ENCODE data around the gene SEPTIN2. TPM values are rescaled to one million over a fixed set of nuclear protein-coding genes. Genes with fewer than 3 reads are reported as not detected.
"Not testable (repeated sequence)": the region's sequence is repeated elsewhere in the genome, so short reads cannot be mapped to it uniquely, and the experiment has no call there.

The SEPTIN2 gene
- total RNA-seq, 1 experiment from 2014 or later, result 438 TPM

GRCh38 chr2:241285596-241285995 is 30.1 kb upstream of the SEPTIN2 start:
- in situ Hi-C loops (cut with HindIII; ENCODE audit: low sequenced_read_pairs), result no loop called here
- DNase-seq (ENCODE audit: low spot score), result no peak

- in situ Hi-C loops (cut with HindIII; ENCODE audit: low sequenced_read_pairs), result no loop called here
- DNase-seq (ENCODE audit: low spot score), result no peak
Measured at GRCh38 chr2:241286348-241287090, 29.2 kb upstream of the SEPTIN2 start.

GRCh38 chr2:241288324-241288888 is 27.3 kb upstream of the SEPTIN2 start:
- in situ Hi-C loops (cut with HindIII; ENCODE audit: low sequenced_read_pairs), result no loop called here

GRCh38 chr2:241289053-241289452 is 26.7 kb upstream of the SEPTIN2 start:
- peak; percentile 57 for DNase-seq (ENCODE audit: low spot score)
- in situ Hi-C loops (cut with HindIII; ENCODE audit: low sequenced_read_pairs), result no loop called here

More at GRCh38 chr2:241288324-241288888, 27.3 kb upstream of the SEPTIN2 start:
- no peak for DNase-seq (ENCODE audit: low spot score)

- in situ Hi-C loops (cut with HindIII; ENCODE audit: low sequenced_read_pairs), result no loop called here
Measured at GRCh38 chr2:241289597-241289996, 26.1 kb upstream of the SEPTIN2 start.

GRCh38 chr2:241291153-241291552 is 24.6 kb upstream of the SEPTIN2 start:
- DNase-seq (ENCODE audit: low spot score), result no peak
- in situ Hi-C loops (cut with HindIII; ENCODE audit: low sequenced_read_pairs), result no loop called here

More at GRCh38 chr2:241289597-241289996, 26.1 kb upstream of the SEPTIN2 start:
- peak; percentile 27 for DNase-seq (ENCODE audit: low spot score)

GRCh38 chr2:241291977-241292376 is 23.7 kb upstream of the SEPTIN2 start:
- DNase-seq (ENCODE audit: low spot score), result no peak

GRCh38 chr2:241293378-241293797 is 22.3 kb upstream of the SEPTIN2 start:
- DNase-seq (ENCODE audit: low spot score); in situ Hi-C loops (cut with HindIII; ENCODE audit: low sequenced_read_pairs): not testable (repeated sequence)

More at GRCh38 chr2:241291977-241292376, 23.7 kb upstream of the SEPTIN2 start:
- in situ Hi-C loops (cut with HindIII; ENCODE audit: low sequenced_read_pairs), result no loop called here

- in situ Hi-C loops (cut with HindIII; ENCODE audit: low sequenced_read_pairs), result no loop called here
- no peak for DNase-seq (ENCODE audit: low spot score)
Measured at GRCh38 chr2:241295326-241296095, 20.2 kb upstream of the SEPTIN2 start.

- DNase-seq (ENCODE audit: low spot score), result no peak
- in situ Hi-C loops (cut with HindIII; ENCODE audit: low sequenced_read_pairs), result no loop called here
Measured at GRCh38 chr2:241296767-241297166, 19.0 kb upstream of the SEPTIN2 start.

- in situ Hi-C loops (cut with HindIII; ENCODE audit: low sequenced_read_pairs), result no loop called here
- no peak for DNase-seq (ENCODE audit: low spot score)
Measured at GRCh38 chr2:241298673-241299072, 17.1 kb upstream of the SEPTIN2 start.

GRCh38 chr2:241300000-241300399 is 15.7 kb upstream of the SEPTIN2 start:
- no peak for DNase-seq (ENCODE audit: low spot score)
- in situ Hi-C loops (cut with HindIII; ENCODE audit: low sequenced_read_pairs), result no loop called here

GRCh38 chr2:241302083-241302482 is 13.6 kb upstream of the SEPTIN2 start:
- in situ Hi-C loops (cut with HindIII; ENCODE audit: low sequenced_read_pairs), result no loop called here
- no peak for DNase-seq (ENCODE audit: low spot score)

GRCh38 chr2:241302759-241303651 is 12.7 kb upstream of the SEPTIN2 start:
- no peak for DNase-seq (ENCODE audit: low spot score)
- in situ Hi-C loops (cut with HindIII; ENCODE audit: low sequenced_read_pairs), result no loop called here

GRCh38 chr2:241304039-241304670 is 11.6 kb upstream of the SEPTIN2 start:
- peak; percentile 43 for DNase-seq (ENCODE audit: low spot score)
- in situ Hi-C loops (cut with HindIII; ENCODE audit: low sequenced_read_pairs), result no loop called here

GRCh38 chr2:241307055-241307454 is 8.7 kb upstream of the SEPTIN2 start:
- in situ Hi-C loops (cut with HindIII; ENCODE audit: low sequenced_read_pairs), result no loop called here
- no peak for DNase-seq (ENCODE audit: low spot score)

- DNase-seq (ENCODE audit: low spot score), result no peak
- in situ Hi-C loops (cut with HindIII; ENCODE audit: low sequenced_read_pairs), result no loop called here
Measured at GRCh38 chr2:241308267-241308666, 7.5 kb upstream of the SEPTIN2 start.

- DNase-seq (ENCODE audit: low spot score), result no peak
- in situ Hi-C loops (cut with HindIII; ENCODE audit: low sequenced_read_pairs), result no loop called here
Measured at GRCh38 chr2:241308832-241309500, 6.8 kb upstream of the SEPTIN2 start.
